Transverse colon (tissue), 4 donors: ENCODE measurements around the gene OR6Q1. TPM values are rescaled to one million over a fixed set of nuclear protein-coding genes. Genes with fewer than 3 reads are reported as not detected.

Experiments used
- DNase-seq: peaks from one replicate; pipeline ENCODE4 v3.0.0-alpha.2; 2019
- H3K27ac ChIP-seq, 4 donors: fragments of 200-600 bp; sonication (generic); 2 replicates each; pipeline ENCODE4 v1.5.1; 2016 to 2018; ENCODE audit warnings: inconsistent platforms in 4 of 4
- H3K27me3 ChIP-seq: fragments of 200-600 bp; sonication (generic); 2 replicates; pipeline ENCODE4 v1.5.1; 2017; ENCODE audit warnings: inconsistent platforms
- H3K36me3 ChIP-seq, 4 donors: fragments of 200-600 bp; sonication (generic); 2 replicates each; pipeline ENCODE4 v1.5.1; 2017 to 2019; ENCODE audit warnings: inconsistent platforms in 4 of 4
- H3K4me1 ChIP-seq, 4 donors: fragments of 200-600 bp; sonication (generic); 2 replicates each; pipeline ENCODE4 v1.5.1; 2017 to 2020; ENCODE audit warnings: inconsistent platforms in 4 of 4
- H3K4me3 ChIP-seq, 4 donors: fragments of 200-600 bp; sonication (generic); 1 replicate in 1 of 4; 2 replicates in 3 of 4; pipeline versions ENCODE4 v1.5.1 to v1.6.1; 2017 to 2019; ENCODE audit warnings: inconsistent platforms in 4 of 4
- H3K9me3 ChIP-seq, 2 donors: fragments of 200-600 bp; sonication (generic); 2 replicates each; pipeline ENCODE4 v1.5.1; 2017 to 2019; ENCODE audit warnings: inconsistent platforms in 2 of 2
- CTCF ChIP-seq, 5 experiments: fragments of 200-600 bp in 3 of 5; fragments of 450-650 bp in 2 of 5; sonication (generic) in 3 of 5; IDR thresholded peaks; 1 replicate in 2 of 5; 2 replicates in 3 of 5; pipeline ENCODE4 v1.5.1; 2016 to 2017; ENCODE audit warnings: antibody characterized with exemption in 5 of 5, inconsistent platforms in 3 of 5, mild to moderate bottlenecking in 2 of 5, moderate library complexity in 1 of 5
- EP300 ChIP-seq: sonication (generic); formaldehyde crosslinking; IDR thresholded peaks from one replicate; pipeline ENCODE4 v1.6.1; 2017; ENCODE audit warnings: antibody characterized with exemption, low read depth
- POLR2A ChIP-seq: fragments of 450-650 bp; IDR thresholded peaks from one replicate; pipeline ENCODE4 v1.6.1; 2016; ENCODE audit warnings: antibody characterized with exemption, mild to moderate bottlenecking, moderate library complexity
- POLR2AphosphoS5 ChIP-seq, 3 donors: sonication (generic); formaldehyde crosslinking; IDR thresholded peaks; one replicate each; pipeline ENCODE4 v1.6.1; 2016; ENCODE audit warnings: antibody characterized with exemption in 3 of 3
- WGBS, 2 donors: methylation state at CpG; one replicate each; pipeline ENCODE4 v1.1.5; 2018; ENCODE audit warnings: low coverage in 1 of 2; 5-methylcytosine and 5-hydroxymethylcytosine counted together
- in situ Hi-C, 4 donors: fragments of 200-750 bp; cut with MboI; loops; one replicate each; pipeline versions ENCODE4 v1.15.0 to v1.15.1; 2017; ENCODE audit warnings: low sequenced_read_pairs in 3 of 4, low pct_ligation_motif_present in 1 of 4, low pct_unique_long_range_greater_than_20kb in 1 of 4
- intact Hi-C: fragments of 100-400 bp; cut with DNase I; formaldehyde crosslinking; loops from one replicate; pipeline ENCODE4 v1.15.1; 2023; ENCODE audit warnings: low total_unique reads
- total RNA-seq, 4 donors: library from RNA; depleted of rRNA; stranded (reverse); fragments of >200 nt; gene quantifications; one replicate each; pipeline ENCODE4 v1.1.0, GENCODE V29; 2016

Gene OR6Q1
- total RNA-seq, 4 donors from 2014 or later: not detected

- intact Hi-C loops: no loop called here
- whole genome bisulfite sequencing, 2 donors: 77 to 83% methylated on average over 3 to 6 of the region's 6 CpGs
- TF ChIP-seq POLR2AphosphoS5 (IDR thresholded peaks at IDR 0.05) (no peak), EP300 (no peak), CTCF (IDR thresholded peaks at IDR 0.05) (no peak), POLR2A (no peak)
- DNase-seq: no peak
- Histone ChIP-seq H3K27me3 (no peaks in the 10 kb centered on the region), H3K4me1 (no peaks in the 10 kb centered on the region), H3K9me3 (no peaks in the 10 kb centered on the region), H3K4me3 (no peak overlapping the region), H3K27ac (no peak overlapping the region), H3K36me3 (no peaks in the 10 kb centered on the region)
- in situ Hi-C loops: no loop called here
These were observed 19.0 kb upstream of the OR6Q1 start for GRCh38 chr11:58011771-58012170.

DNA sequence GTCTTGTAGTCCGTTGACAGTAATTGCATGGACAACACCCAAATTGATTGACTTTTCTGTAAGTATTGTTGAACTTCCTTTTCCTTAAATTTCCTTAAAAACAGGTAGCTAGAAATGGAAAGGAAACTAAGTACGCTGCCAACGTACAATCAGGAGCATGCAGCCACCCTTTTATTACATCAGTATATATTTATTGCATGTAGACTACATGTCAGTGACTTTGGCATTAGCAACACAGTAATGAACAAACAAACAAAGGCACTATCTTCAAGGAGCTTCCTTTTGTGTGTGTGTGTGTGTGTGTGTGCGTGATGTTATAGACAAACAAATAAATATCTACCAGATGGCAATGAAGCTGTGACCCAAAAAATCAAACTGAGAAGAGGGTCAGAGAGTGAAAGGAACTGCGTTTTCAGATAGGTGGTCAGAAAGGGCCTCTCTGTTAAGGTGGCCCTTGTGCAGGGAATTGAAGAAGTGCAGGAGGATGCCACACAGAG lies 7.3 kb upstream of the OR6Q1 start, which contains the start of gene OR9Q1:
TSS of gene OR9Q1 (plus strand) at position 447 of the 497 bp plus-strand sequence. CDS start 155,564 bp downstream, outside the sequence.
- Histone ChIP-seq H3K36me3 (no peaks in the 10 kb centered on the region), H3K27me3 (no peaks in the 10 kb centered on the region), H3K4me1 (peaks cover 0 to 24% (median 15%) of the 10 kb centered on the region in 4 donors), H3K4me3 (no peak within 1 kb of the TSS), H3K27ac (peak within 1 kb of the TSS; percentile 36 to 53 (median 48)), H3K9me3 (no peaks in the 10 kb centered on the region)
- WGBS, 2 donors: 44 to 51% methylated on average over 5 of the region's 5 CpGs
- no peak for TF ChIP-seq EP300
- no peak for TF ChIP-seq CTCF (IDR thresholded peaks at IDR 0.05)
- no peak for TF ChIP-seq POLR2A
- TF ChIP-seq POLR2AphosphoS5 (IDR thresholded peaks at IDR 0.05): no peak
- intact Hi-C loops: no loop called here
- DNase-seq: no peak
- in situ Hi-C loops: no loop called here

DNA sequence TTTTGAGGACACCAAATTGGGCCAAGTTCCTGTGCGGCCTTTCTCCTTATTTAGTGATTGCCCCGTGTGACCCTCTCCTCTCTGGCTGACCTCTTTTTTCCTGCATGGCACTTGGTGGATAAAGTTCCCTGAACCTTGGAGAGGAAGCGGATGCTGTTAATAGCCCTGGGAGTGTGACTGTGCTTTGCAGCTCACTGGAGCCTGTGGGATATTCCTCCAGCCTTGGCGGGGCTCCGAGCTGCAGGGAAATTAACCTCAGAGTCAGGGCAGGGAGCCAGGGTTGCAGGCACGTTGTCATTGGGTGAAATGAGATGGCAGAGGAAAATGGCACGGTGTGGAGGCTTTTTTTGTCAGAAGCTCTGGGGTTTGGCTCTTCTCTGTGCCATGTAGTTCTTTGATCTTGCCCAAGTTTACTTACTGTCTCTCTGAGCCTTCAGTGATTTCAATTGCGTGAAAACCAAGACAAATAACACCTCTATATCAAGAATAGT lies 6.1 kb upstream of the OR6Q1 start:
- Histone ChIP-seq H3K4me1 (peaks cover 0 to 24% (median 15%) of the 10 kb centered on the region in 4 donors), H3K27ac (peak overlapping the region; percentile 36 to 53 (median 48)), H3K9me3 (no peaks in the 10 kb centered on the region), H3K27me3 (no peaks in the 10 kb centered on the region), H3K4me3 (no peak overlapping the region), H3K36me3 (no peaks in the 10 kb centered on the region)
- peak; percentile 77 for DNase-seq
- intact Hi-C loops (no loop called here), in situ Hi-C loops (no loop called here)
- 24% methylated on average over 8 of the region's 8 CpGs; no CpG with 5 or more reads in 1 of the 2 donors for WGBS, 2 donors
- TF ChIP-seq CTCF (IDR thresholded peaks at IDR 0.05) (no peak), EP300 (no peak), POLR2AphosphoS5 (IDR thresholded peaks at IDR 0.05) (no peak), POLR2A (no peak)

GRCh38 chr11:58027341-58027740 lies 3.4 kb upstream of the OR6Q1 start:
- Histone ChIP-seq H3K27me3 (no peaks in the 10 kb centered on the region), H3K9me3 (no peaks in the 10 kb centered on the region), H3K4me3 (no peak overlapping the region), H3K36me3 (no peaks in the 10 kb centered on the region), H3K4me1 (peaks cover 0 to 24% (median 15%) of the 10 kb centered on the region in 4 donors), H3K27ac (no peak overlapping the region)
- in situ Hi-C loops (no loop called here), intact Hi-C loops (no loop called here)
- DNase-seq: no peak
- WGBS, 2 donors: 52 to 65% methylated on average over 4 of the region's 4 CpGs
- TF ChIP-seq CTCF (IDR thresholded peaks at IDR 0.05) (no peak), POLR2AphosphoS5 (IDR thresholded peaks at IDR 0.05) (no peak), POLR2A (no peak), EP300 (no peak)
